ENCODE results near the gene MEA1.

DNA sequence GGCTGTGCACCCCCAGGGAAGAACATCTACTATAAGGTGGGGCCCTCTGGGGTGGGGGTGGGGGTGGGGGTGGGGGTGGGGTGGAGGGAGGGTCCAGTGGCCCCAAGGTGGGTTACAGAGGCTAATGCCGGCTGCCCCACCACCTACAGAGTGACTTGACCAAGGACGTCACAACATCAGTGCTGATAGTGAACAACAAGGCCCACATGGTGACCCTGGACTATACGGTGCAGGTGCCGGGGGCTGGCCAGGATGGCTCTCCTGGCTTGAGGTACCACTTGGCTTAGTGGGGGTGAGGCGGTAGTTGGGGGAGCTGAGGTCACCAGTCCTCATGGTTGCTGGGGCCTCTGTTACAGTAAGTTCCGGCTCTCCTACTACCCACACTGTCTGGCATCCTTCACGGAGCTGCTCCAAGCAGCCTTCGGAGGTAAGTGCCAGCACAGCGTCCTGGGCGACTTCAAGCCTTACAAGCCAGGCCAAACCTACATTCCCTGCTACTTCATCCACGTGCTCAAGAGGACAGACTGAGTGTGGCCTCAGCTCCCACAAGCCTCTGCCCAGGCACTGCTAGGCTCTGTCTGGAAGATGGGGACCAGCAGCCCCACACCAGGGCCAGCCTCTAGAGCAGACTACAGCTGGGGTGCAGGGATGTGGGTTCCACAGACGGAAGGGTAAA is 50.4 kb downstream of the MEA1 start:
- TF ChIP-seq, protein P1, sequence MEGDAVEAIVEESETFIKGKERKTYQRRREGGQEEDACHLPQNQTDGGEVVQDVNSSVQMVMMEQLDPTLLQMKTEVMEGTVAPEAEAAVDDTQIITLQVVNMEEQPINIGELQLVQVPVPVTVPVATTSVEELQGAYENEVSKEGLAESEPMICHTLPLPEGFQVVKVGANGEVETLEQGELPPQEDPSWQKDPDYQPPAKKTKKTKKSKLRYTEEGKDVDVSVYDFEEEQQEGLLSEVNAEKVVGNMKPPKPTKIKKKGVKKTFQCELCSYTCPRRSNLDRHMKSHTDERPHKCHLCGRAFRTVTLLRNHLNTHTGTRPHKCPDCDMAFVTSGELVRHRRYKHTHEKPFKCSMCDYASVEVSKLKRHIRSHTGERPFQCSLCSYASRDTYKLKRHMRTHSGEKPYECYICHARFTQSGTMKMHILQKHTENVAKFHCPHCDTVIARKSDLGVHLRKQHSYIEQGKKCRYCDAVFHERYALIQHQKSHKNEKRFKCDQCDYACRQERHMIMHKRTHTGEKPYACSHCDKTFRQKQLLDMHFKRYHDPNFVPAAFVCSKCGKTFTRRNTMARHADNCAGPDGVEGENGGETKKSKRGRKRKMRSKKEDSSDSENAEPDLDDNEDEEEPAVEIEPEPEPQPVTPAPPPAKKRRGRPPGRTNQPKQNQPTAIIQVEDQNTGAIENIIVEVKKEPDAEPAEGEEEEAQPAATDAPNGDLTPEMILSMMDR (IDR thresholded peaks at IDR 0.05), result no peak
- TF ChIP-seq POLR2A (IDR thresholded peaks at IDR 0.05), result no peak

Data from thyroid gland (tissue), 4 donors.